Activated CD8-positive, alpha-beta T cell treated with anti-CD3 and anti-CD28 coated beads for 36 hours (primary cell): Measurements from ENCODE around the gene DCDC2. TPM values are rescaled to one million over a fixed set of nuclear protein-coding genes. Genes with fewer than 3 reads are reported as not detected.
"Not testable (repeated sequence)": the region's sequence is repeated elsewhere in the genome, so short reads cannot be mapped to it uniquely, and the experiment has no call there.

Experiments
- ATAC-seq: fragments of 200-7000 bp; cut with Tn5 transposase; one replicate; pipeline ENCODE4 v1.10.0; 2021; ENCODE audit warnings: mild to moderate bottlenecking, moderate library complexity
- CTCF ChIA-PET: fragments of 350-600 bp; sonication (Branson Sonifier 250); formaldehyde crosslinking; loops from one replicate; lab custom pipeline; 2021; ENCODE audit warnings: antibody characterized with exemption; lab: Charles Lee
- POLR2A ChIA-PET: fragments of 350-600 bp; sonication (Branson Sonifier 250); formaldehyde crosslinking; loops from one replicate; lab custom pipeline; 2021; ENCODE audit warnings: antibody characterized with exemption; lab: Charles Lee
- DNase-seq: peaks from one replicate; pipeline ENCODE4 v3.0.0-alpha.2; 2020
- H3K27ac Mint-ChIP-seq: one replicate; pipeline ENCODE4 v1.8.0; 2021; ENCODE audit warnings: mild to moderate bottlenecking, mixed read lengths
- H3K27me3 Mint-ChIP-seq: one replicate; pipeline ENCODE4 v1.8.0; 2021; ENCODE audit warnings: mixed read lengths
- H3K36me3 Mint-ChIP-seq: one replicate; pipeline ENCODE4 v1.8.0; 2021; ENCODE audit warnings: low read depth, mixed read lengths
- H3K4me1 Mint-ChIP-seq: one replicate; pipeline ENCODE4 v1.8.0; 2021; ENCODE audit warnings: low read depth, mixed read lengths
- H3K4me3 Mint-ChIP-seq: one replicate; pipeline ENCODE4 v1.8.0; 2021; ENCODE audit warnings: mild to moderate bottlenecking, moderate library complexity, mixed read lengths
- H3K9me3 Mint-ChIP-seq: one replicate; pipeline ENCODE4 v1.8.0; 2021; ENCODE audit warnings: mixed read lengths
- intact Hi-C: fragments of 100-400 bp; cut with micrococcal nuclease; formaldehyde crosslinking; loops from one replicate; pipeline ENCODE4 v1.10.0; 2022
- total RNA-seq, 2 experiments: library from RNA; stranded (reverse); gene quantifications; one replicate each; pipeline ENCODE4 v1.2.3, GENCODE V29; 2021
- TF ChIP-seq, protein P1 (sequence below): fragments of 200-600 bp; IDR thresholded peaks from one replicate; pipeline ENCODE4 v1.8.0; 2022; ENCODE audit warnings: antibody characterized with exemption, mild to moderate bottlenecking

Gene DCDC2
- total RNA-seq, 2 experiments from 2014 or later: not detected

DNA sequence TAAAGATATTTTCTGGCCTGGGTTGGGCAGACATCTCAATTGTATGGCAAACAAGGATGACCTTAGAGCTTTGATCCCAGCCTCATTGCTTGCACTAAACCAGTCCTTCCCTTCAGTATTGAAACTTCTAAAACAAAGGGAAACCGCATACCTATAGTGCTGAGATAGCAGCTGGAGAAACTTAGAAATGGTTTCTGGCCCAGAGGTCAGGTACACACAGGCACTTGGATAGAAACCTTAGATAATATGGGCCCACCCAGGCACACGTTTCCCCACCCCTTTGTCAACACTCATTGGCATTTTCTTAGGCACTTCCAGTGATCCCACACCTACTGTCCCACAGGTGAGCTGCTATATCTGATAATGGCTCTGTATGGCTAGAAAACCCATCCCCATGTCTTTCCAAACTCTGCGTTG, 209.7 kb downstream of the DCDC2 start:
- ATAC-seq (no peak), DNase-seq (no peak)
- CTCF ChIA-PET: no interaction called here
- intact Hi-C loops: no loop called here
- Mint-ChIP-seq H3K4me3 (no peak overlapping the region), H3K27me3 (peaks cover 13% of the 10 kb centered on the region), H3K27ac (no peak overlapping the region), H3K9me3 (no peaks in the 10 kb centered on the region), H3K36me3 (no peaks in the 10 kb centered on the region), H3K4me1 (no peaks in the 10 kb centered on the region)
- POLR2A ChIA-PET: no interaction called here
- TF ChIP-seq, protein P1, sequence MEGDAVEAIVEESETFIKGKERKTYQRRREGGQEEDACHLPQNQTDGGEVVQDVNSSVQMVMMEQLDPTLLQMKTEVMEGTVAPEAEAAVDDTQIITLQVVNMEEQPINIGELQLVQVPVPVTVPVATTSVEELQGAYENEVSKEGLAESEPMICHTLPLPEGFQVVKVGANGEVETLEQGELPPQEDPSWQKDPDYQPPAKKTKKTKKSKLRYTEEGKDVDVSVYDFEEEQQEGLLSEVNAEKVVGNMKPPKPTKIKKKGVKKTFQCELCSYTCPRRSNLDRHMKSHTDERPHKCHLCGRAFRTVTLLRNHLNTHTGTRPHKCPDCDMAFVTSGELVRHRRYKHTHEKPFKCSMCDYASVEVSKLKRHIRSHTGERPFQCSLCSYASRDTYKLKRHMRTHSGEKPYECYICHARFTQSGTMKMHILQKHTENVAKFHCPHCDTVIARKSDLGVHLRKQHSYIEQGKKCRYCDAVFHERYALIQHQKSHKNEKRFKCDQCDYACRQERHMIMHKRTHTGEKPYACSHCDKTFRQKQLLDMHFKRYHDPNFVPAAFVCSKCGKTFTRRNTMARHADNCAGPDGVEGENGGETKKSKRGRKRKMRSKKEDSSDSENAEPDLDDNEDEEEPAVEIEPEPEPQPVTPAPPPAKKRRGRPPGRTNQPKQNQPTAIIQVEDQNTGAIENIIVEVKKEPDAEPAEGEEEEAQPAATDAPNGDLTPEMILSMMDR: no peak

DNA sequence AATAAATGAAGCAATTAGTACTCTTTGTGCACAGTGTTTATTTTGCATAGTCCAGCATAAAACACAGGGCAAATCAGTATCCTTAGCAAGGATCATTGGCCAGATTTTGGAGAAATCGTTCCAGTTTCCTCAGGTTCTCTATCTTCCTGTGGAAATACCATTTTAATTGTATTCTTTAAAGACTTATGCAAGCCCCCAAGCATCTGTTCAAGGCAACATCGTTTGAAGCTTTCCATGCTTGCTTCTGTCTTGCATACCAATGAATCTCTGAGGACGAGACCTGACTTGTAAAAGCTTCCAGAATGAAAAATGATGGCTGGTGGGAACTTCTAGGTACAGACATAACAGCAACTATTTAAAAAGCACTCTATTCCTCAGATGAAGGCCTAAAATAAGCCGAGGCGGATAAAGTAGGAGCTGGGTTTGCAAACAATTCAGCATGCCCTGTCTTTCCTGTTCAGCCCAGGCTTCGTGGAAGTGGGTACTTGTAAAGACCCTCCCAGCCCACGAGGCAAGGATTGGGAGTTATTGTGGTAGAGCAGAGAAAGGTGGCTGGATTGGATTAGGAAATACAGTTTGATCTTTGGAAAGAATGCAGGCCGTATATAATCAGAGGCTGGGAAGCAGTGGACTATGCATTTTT, 210.2 kb downstream of the DCDC2 start:
- TF ChIP-seq, protein P1: no peak
- POLR2A ChIA-PET: no interaction called here
- intact Hi-C loops: no loop called here

DNA sequence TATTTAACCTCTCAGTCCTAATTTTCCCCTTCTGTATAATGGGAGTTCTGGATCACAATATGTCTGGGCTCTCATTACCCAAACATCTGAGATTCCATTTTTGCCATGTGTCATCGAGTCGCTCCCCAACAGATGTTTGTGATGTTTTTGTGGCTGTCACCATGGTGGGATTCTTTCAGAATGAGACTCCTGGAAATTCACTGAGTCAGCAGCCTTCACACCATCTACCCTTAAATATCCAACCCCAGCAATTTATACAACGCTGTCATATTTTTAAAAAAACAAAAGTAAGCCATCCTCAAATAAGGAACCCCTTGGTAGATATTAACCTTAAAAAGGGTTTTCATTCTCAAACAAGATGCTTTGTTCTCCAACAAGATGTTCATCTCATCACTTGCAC, 211.0 kb downstream of the DCDC2 start:
- ChIA-PET CTCF (no interaction called here), POLR2A (no interaction called here)
- Mint-ChIP-seq H3K4me3 (no peak overlapping the region), H3K27me3 (peaks cover 13% of the 10 kb centered on the region), H3K27ac (no peak overlapping the region), H3K36me3 (no peaks in the 10 kb centered on the region), H3K4me1 (no peaks in the 10 kb centered on the region), H3K9me3 (no peaks in the 10 kb centered on the region)
- ATAC-seq (no peak), DNase-seq (no peak)
- TF ChIP-seq, protein P1: no peak
- intact Hi-C loops: no loop called here

More for the DNA sequence above, 210.2 kb downstream of the DCDC2 start:
- ATAC-seq (no peak), DNase-seq (no peak)
- H3K27me3 Mint-ChIP-seq: peaks cover 13% of the 10 kb centered on the region
- H3K27ac Mint-ChIP-seq: no peak overlapping the region
- CTCF ChIA-PET: no interaction called here
- H3K4me1 Mint-ChIP-seq: no peaks in the 10 kb centered on the region
- no peaks in the 10 kb centered on the region for H3K9me3 Mint-ChIP-seq
- no peak overlapping the region for H3K4me3 Mint-ChIP-seq
- H3K36me3 Mint-ChIP-seq: no peaks in the 10 kb centered on the region

DNA sequence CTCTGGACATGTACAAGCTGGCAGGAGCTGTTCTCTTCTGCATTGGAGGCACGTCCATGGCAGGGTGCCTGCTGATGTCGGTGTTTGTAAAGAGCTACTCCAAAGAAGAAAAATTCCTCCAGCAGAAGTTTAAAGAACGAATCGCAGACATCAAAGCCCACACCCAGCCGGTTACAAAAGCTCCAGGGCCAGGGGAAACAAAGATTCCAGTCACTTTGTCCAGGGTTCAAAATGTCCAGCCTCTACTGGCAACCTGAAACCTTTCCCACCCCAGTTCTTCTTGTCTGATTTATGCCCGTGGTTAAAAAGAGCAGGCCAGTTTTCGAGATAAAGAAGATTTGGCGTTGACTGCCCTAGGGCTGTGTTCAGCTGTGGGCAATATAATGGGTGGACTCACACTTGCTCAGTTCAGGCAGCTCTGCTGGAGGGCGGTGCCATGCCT, 212.1 kb downstream of the DCDC2 start:
- Mint-ChIP-seq H3K4me1 (no peaks in the 10 kb centered on the region), H3K36me3 (no peaks in the 10 kb centered on the region), H3K4me3 (no peak overlapping the region), H3K27ac (no peak overlapping the region), H3K9me3 (no peaks in the 10 kb centered on the region), H3K27me3 (peaks cover 8% of the 10 kb centered on the region)
- intact Hi-C loops: no loop called here
- ChIA-PET POLR2A (no interaction called here), CTCF (no interaction called here)
- DNase-seq (no peak), ATAC-seq (no peak)
- TF ChIP-seq, protein P1: no peak

DNA sequence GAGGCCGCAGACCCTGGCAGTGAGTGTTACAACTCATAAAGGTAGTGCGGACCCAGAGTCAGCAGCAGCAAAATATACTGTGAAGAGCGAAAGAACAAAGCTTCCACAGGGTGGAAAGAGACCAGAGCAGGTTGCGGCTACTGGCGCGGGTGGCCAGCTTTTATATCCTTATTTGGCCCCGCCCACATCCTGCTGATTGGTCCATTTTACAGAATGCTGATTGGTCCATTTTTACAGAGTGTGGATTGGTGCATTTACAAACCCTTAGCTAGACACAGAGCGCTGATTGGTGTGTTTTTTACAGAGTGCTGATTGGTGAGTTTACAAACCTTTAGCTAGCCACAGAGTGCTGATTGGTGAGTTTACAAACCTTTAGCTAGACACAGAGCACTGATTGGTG, 215.1 kb downstream of the DCDC2 start:
- H3K4me1 Mint-ChIP-seq, H3K27me3 Mint-ChIP-seq, H3K27ac Mint-ChIP-seq, intact Hi-C loops, DNase-seq, POLR2A ChIA-PET, H3K4me3 Mint-ChIP-seq, CTCF ChIA-PET, ATAC-seq, H3K9me3 Mint-ChIP-seq, H3K36me3 Mint-ChIP-seq: not testable (repeated sequence)
